Peyer's patch (tissue), 4 donors: ENCODE data around the gene C16orf96. TPM values are rescaled to one million over a fixed set of nuclear protein-coding genes. Genes with fewer than 3 reads are reported as not detected.
A peak's percentile ranks its signal among the peaks of the same experiment; 100 is the strongest.

Experiments
- DNase-seq, 3 donors: peaks; one replicate each; pipeline ENCODE4 v3.0.0-alpha.2; 2017 to 2019
- H3K27ac ChIP-seq, 4 donors: fragments of 200-600 bp; sonication (generic); one replicate each; pipeline ENCODE4 v1.5.1; 2016 to 2019
- H3K27me3 ChIP-seq, 2 donors: fragments of 200-600 bp; sonication (generic); one replicate each; pipeline ENCODE4 v1.5.1; 2019
- H3K36me3 ChIP-seq, 3 donors: fragments of 200-600 bp; sonication (generic); one replicate each; pipeline ENCODE4 v1.5.1; 2016 to 2019
- H3K4me1 ChIP-seq, 4 donors: fragments of 200-600 bp; sonication (generic); one replicate each; pipeline ENCODE4 v1.5.1; 2016 to 2019
- H3K4me3 ChIP-seq, 4 donors: fragments of 200-600 bp; sonication (generic); 1 replicate in 3 of 4; 2 replicates in 1 of 4; pipeline ENCODE4 v1.5.1; 2016 to 2019; ENCODE audit warnings: mild to moderate bottlenecking in 1 of 4
- H3K9me3 ChIP-seq, 4 donors: fragments of 200-600 bp; sonication (generic); one replicate each; pipeline ENCODE4 v1.5.1; 2016 to 2019; ENCODE audit warnings: mild to moderate bottlenecking in 1 of 4
- POLR2A ChIP-seq, 2 donors: fragments of 450-650 bp; IDR thresholded peaks; one replicate each; pipeline ENCODE4 v1.5.1; 2017; ENCODE audit warnings: antibody characterized with exemption in 2 of 2, mild to moderate bottlenecking in 2 of 2, moderate library complexity in 2 of 2
- total RNA-seq, 4 donors: library from RNA; depleted of rRNA; stranded (reverse); fragments of >200 nt; gene quantifications; one replicate each; pipeline ENCODE4 v1.1.0, GENCODE V29; 2016
- TF ChIP-seq, protein P1 (sequence below), 6 experiments: fragments of 450-650 bp in 4 of 6; fragments of 200-600 bp in 2 of 6; sonication (generic) in 1 of 6; IDR thresholded peaks; one replicate each; pipeline ENCODE4 v1.5.1; 2017 to 2019; ENCODE audit warnings: antibody characterized with exemption in 6 of 6, mild to moderate bottlenecking in 3 of 6, moderate library complexity in 1 of 6

Gene C16orf96
- not detected for total RNA-seq

DNA sequence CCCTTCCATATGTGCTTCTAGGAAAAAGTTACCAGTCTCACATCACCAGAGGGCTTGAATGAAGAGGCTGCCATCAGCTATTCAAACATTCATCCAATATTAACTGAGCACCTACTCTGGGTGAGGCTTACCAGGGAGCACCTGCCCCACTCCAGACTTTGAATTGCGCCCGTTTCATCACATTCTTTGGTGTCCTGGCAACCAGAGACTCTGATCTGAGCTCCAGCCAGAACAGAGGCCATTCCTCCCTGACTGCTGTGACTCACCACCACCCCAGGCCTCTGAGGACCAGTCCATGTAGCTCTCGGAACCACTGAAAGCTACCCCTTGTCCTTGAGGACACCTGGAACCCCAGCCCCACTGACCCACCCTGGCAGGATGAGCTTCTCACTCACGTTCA is at the start of gene C16orf96:
Gene C16orf96, plus strand, starts transcription at position 229 of the 400 bp plus-strand sequence. Its CDS starts 150 bp downstream, at position 379.
- Histone ChIP-seq H3K36me3 (no peaks in the 10 kb centered on the region), H3K27ac (no peak within 1 kb of the TSS), H3K27me3 (no peaks in the 10 kb centered on the region), H3K9me3 (no peaks in the 10 kb centered on the region), H3K4me3 (no peak within 1 kb of the TSS), H3K4me1 (no peaks in the 10 kb centered on the region)
- TF ChIP-seq POLR2A (IDR thresholded peaks at IDR 0.05), result no peak
- TF ChIP-seq, protein P1, sequence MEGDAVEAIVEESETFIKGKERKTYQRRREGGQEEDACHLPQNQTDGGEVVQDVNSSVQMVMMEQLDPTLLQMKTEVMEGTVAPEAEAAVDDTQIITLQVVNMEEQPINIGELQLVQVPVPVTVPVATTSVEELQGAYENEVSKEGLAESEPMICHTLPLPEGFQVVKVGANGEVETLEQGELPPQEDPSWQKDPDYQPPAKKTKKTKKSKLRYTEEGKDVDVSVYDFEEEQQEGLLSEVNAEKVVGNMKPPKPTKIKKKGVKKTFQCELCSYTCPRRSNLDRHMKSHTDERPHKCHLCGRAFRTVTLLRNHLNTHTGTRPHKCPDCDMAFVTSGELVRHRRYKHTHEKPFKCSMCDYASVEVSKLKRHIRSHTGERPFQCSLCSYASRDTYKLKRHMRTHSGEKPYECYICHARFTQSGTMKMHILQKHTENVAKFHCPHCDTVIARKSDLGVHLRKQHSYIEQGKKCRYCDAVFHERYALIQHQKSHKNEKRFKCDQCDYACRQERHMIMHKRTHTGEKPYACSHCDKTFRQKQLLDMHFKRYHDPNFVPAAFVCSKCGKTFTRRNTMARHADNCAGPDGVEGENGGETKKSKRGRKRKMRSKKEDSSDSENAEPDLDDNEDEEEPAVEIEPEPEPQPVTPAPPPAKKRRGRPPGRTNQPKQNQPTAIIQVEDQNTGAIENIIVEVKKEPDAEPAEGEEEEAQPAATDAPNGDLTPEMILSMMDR (IDR thresholded peaks at IDR 0.05), result no peak
- no peak for DNase-seq

DNA sequence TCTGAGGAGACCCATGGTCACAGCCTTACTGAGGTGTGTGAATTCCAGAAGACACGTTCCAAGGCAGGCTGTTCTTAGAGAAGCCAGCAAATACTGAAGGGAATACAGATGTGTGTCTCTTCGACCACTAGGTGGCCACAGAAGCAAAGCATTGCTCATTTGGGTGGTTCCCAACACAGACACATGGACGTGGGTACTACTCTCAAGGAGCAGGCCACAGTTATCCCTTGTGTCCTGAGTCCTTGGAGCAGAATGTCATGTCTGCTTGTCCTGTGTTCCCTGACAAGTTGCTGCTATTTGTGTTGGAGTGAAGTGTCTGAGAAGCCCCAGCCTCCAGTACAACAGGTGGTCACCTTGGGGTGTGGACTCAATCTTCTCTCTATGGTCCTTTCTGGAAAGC is 49.7 kb upstream of the C16orf96 start:
- Histone ChIP-seq H3K36me3 (peaks cover 0 to 46% (median 0%) of the 10 kb centered on the region in 3 donors), H3K27me3 (no peaks in the 10 kb centered on the region), H3K4me1 (peaks cover 0 to 20% (median 13%) of the 10 kb centered on the region in 4 donors), H3K27ac (peak overlapping the region; percentile 18 to 82 (median 51)), H3K9me3 (no peaks in the 10 kb centered on the region), H3K4me3 (no peak overlapping the region)
- no peak for TF ChIP-seq POLR2A (IDR thresholded peaks at IDR 0.05)
- TF ChIP-seq, protein P1 (IDR thresholded peaks at IDR 0.05), result peak; percentile 79 to 89 (median 86)
- peak in 2 of 3 donors; percentile 56 to 86 for DNase-seq

DNA sequence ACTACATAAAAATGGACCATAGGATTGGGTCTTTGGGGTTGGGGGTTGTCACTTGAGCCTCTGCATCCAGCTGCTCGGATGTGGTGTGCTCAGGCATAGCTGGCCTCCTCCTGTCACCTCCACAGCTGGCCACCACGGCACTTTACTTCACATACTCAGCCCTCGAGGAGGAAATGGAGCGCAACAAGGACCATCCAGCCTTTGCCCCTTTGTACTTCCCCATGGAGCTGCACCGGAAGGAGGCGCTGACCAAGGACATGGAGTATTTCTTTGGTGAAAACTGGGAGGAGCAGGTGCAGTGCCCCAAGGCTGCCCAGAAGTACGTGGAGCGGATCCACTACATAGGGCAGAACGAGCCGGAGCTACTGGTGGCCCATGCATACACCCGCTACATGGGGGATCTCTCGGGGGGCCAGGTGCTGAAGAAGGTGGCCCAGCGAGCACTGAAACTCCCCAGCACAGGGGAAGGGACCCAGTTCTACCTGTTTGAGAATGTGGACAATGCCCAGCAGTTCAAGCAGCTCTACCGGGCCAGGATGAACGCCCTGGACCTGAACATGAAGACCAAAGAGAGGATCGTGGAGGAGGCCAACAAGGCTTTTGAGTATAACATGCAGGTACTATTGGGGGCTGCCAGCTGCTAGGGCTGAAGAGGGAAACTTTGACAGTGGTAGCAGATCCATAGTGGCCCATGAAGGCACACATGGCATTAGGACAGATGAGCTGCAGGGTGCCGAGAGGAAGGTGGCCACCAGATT is 48.4 kb upstream of the C16orf96 start:
- Histone ChIP-seq H3K27ac (no peak overlapping the region), H3K4me1 (peaks cover 0 to 22% (median 13%) of the 10 kb centered on the region in 4 donors), H3K27me3 (no peaks in the 10 kb centered on the region), H3K9me3 (no peaks in the 10 kb centered on the region), H3K4me3 (no peak overlapping the region), H3K36me3 (peaks cover 0 to 59% (median 0%) of the 10 kb centered on the region in 3 donors)
- TF ChIP-seq, protein P1 (IDR thresholded peaks at IDR 0.05), result no peak
- no peak for TF ChIP-seq POLR2A (IDR thresholded peaks at IDR 0.05)
- DNase-seq, result no peak

DNA sequence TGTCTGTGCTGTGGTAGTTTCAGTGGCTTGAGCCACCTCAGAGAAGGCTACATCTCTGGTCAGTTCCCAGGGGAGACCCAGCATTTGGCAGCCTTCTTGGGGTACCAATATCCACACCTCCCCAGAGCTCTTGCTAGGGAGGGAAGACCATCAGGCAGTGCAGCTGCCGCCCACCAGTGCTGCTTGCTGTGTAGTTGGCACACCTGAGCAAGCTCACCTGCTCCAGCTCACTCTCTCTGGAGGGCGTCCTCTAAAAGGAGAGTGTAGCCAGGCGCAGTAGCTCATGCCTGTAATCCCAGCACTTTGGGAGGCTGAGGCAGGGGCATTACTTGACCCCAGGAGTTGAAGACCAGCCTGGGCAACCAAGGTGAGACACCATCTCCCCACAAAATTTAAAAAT is 47.3 kb upstream of the C16orf96 start:
- DNase-seq, result no peak
- TF ChIP-seq, protein P1 (IDR thresholded peaks at IDR 0.05), result no peak
- no peak for TF ChIP-seq POLR2A (IDR thresholded peaks at IDR 0.05)
- Histone ChIP-seq H3K27ac (no peak overlapping the region), H3K9me3 (no peaks in the 10 kb centered on the region), H3K36me3 (peaks cover 0 to 69% (median 0%) of the 10 kb centered on the region in 3 donors), H3K27me3 (no peaks in the 10 kb centered on the region), H3K4me3 (no peak overlapping the region), H3K4me1 (peaks cover 0 to 28% (median 13%) of the 10 kb centered on the region in 4 donors)

DNA sequence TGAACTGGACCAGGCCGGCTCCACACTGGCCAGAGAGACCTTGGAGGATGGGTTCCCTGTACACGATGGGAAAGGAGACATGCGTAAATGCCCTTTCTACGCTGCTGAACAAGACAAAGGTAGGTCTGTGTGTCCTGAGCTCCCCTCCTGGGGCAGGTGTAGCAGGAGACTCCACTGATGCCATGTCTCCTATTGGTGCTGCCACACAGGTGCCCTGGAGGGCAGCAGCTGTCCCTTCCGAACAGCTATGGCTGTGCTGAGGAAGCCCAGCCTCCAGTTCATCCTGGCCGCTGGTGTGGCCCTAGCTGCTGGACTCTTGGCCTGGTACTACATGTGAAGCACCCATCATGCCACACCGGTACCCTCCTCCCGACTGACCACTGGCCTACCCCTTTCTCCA is 46.7 kb upstream of the C16orf96 start:
- TF ChIP-seq, protein P1 (IDR thresholded peaks at IDR 0.05), result no peak
- TF ChIP-seq POLR2A (IDR thresholded peaks at IDR 0.05), result no peak
- Histone ChIP-seq H3K9me3 (no peaks in the 10 kb centered on the region), H3K4me3 (no peak overlapping the region), H3K36me3 (peaks cover 0 to 74% (median 0%) of the 10 kb centered on the region in 3 donors), H3K27me3 (no peaks in the 10 kb centered on the region), H3K27ac (no peak overlapping the region), H3K4me1 (peaks cover 0 to 35% (median 17%) of the 10 kb centered on the region in 4 donors)
- no peak for DNase-seq
